A673 (cell line): ENCODE results near the gene WFIKKN1. TPM values are rescaled to one million over a fixed set of nuclear protein-coding genes. Genes with fewer than 3 reads are reported as not detected.

Source experiments
- BruUV-seq: library from RNA; stranded (reverse); fragments of 400-500 nt; replicated peaks from 2 replicates; lab custom pipeline; 2021; lab: Mats Ljungman, UMichigan
- CTCF ChIA-PET: fragments of 300-600 bp; sonication (Branson Sonifier 250); formaldehyde crosslinking; loops from one replicate; lab custom pipeline; 2022; ENCODE audit warnings: antibody characterized with exemption; lab: Charles Lee
- POLR2A ChIA-PET: fragments of 300-600 bp; sonication (Branson Sonifier 250); formaldehyde crosslinking; loops from one replicate; lab custom pipeline; 2022; ENCODE audit warnings: antibody characterized with exemption; ENCODE audit not compliant: low non-redundant PET; lab: Charles Lee
- DNase-seq: peaks from one replicate; pipeline ENCODE4 v3.0.0-alpha.2; 2015; ENCODE audit warnings: low spot score
- H3K27ac ChIP-seq: fragments of 200-600 bp; sonication (generic); 2 replicates; pipeline ENCODE4 v1.5.1; 2016; ENCODE audit warnings: mixed run types, low read depth, mild to moderate bottlenecking, mixed read lengths, antibody characterized with exemption, low read length; ENCODE audit not compliant: poor library complexity, severe bottlenecking
- H3K27me3 ChIP-seq: fragments of 200-600 bp; sonication (generic); replicated peaks from 2 replicates; pipeline ENCODE4 v1.6.1; 2017; ENCODE audit warnings: mixed run types, low read depth, mild to moderate bottlenecking, mixed read lengths, antibody characterized with exemption, low read length; ENCODE audit not compliant: insufficient read depth, poor library complexity
- H3K36me3 ChIP-seq: fragments of 200-600 bp; sonication (generic); 2 replicates; pipeline ENCODE4 v1.6.1; 2016; ENCODE audit warnings: mixed run types, mild to moderate bottlenecking, mixed read lengths, antibody characterized with exemption, low read length; ENCODE audit not compliant: insufficient read depth, poor library complexity, severe bottlenecking
- H3K4me1 ChIP-seq: fragments of 200-600 bp; sonication (generic); 2 replicates; pipeline ENCODE4 v1.6.1; 2017; ENCODE audit warnings: mixed run types, mild to moderate bottlenecking, mixed read lengths, antibody characterized with exemption, low read length; ENCODE audit not compliant: insufficient read depth, poor library complexity, severe bottlenecking
- H3K4me3 ChIP-seq: fragments of 200-600 bp; sonication (generic); 2 replicates; pipeline ENCODE4 v1.5.1; 2016; ENCODE audit warnings: low read depth, mixed run types, mild to moderate bottlenecking, mixed read lengths, low read length; ENCODE audit not compliant: poor library complexity, severe bottlenecking
- H3K9me3 ChIP-seq: fragments of 200-600 bp; sonication (generic); 2 replicates; pipeline ENCODE4 v1.6.1; 2016; ENCODE audit warnings: mixed run types, low read depth, mild to moderate bottlenecking, mixed read lengths, antibody characterized with exemption, low read length; ENCODE audit not compliant: poor library complexity, severe bottlenecking
- EZH2 ChIP-seq: fragments of 200-600 bp; sonication (generic); IDR thresholded peaks from 2 replicates; pipeline ENCODE4 v1.6.1; 2017; ENCODE audit warnings: borderline replicate concordance, low read depth, mild to moderate bottlenecking, mixed read lengths, antibody characterized with exemption, low read length; ENCODE audit not compliant: poor library complexity, severe bottlenecking
- intact Hi-C: fragments of 100-400 bp; cut with micrococcal nuclease; formaldehyde crosslinking; loops from one replicate; pipeline ENCODE4 v1.10.0; 2022; ENCODE audit not compliant: unreplicated experiment
- total RNA-seq: library from RNA; stranded (reverse); gene quantifications from 2 replicates; pipeline ENCODE4 v1.2.3, GENCODE V29; 2021
- TF ChIP-seq, protein P1 (sequence below): fragments of 300-800, 200-600 bp; sonication (generic); conservative IDR thresholded peaks from 2 replicates; pipeline ENCODE4 v1.5.1; 2017; ENCODE audit warnings: low read depth, mild to moderate bottlenecking, antibody characterized with exemption, low read length, moderate library complexity, mixed read lengths

WFIKKN1 gene
- total RNA-seq, 1 experiment from 2014 or later: 1.7 TPM

DNA sequence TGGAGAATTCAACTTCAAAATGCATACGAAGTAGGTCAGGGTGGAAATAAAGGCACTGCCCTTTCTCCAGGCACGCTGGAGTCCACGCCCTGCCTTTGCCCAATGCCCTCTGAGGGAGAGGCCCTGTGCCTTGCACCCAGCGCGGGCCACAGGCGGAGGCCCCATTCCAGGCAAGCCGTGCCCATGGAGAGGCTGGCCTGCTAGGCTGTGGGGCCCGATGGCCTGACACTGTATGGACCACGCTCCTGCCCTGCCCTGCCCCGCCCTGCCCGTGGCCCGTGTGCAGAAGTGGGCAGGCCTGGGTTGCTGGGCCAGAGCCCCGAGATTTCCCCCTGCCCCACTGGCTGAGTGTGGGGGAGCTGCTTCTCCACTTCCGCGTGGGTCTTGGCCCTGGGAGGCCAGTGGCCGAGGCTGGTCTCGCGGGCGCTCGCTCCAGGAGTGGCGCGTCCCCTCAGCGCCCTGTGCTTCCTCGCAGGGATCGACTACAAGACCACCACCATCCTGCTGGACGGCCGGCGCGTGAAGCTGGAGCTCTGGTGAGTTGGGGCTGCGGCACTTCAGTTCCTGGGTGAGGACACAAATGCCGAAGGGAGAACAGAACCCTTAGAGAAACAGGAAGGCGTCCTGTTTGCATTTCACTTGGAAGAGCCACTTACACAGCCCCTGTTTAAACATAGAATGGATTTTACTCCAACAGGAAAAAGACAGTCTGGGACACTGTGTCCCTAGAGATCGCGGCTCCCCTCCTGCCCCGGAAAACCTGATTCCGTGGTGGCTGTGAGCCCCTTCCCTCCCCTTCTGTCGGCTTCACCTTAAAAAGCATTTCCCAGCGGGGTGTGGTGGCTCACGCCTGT lies 13.8 kb upstream of the WFIKKN1 start:
- Histone ChIP-seq H3K27ac (no peak overlapping the region), H3K4me3 (no peak overlapping the region), H3K4me1 (peaks cover 4% of the 10 kb centered on the region), H3K36me3 (no peaks in the 10 kb centered on the region), H3K9me3 (no peaks in the 10 kb centered on the region), H3K27me3 (no peaks in the 10 kb centered on the region)
- ChIA-PET CTCF (no interaction called here), POLR2A (no interaction called here)
- BruUV-seq: no TSS peak
- TF ChIP-seq, protein P1, sequence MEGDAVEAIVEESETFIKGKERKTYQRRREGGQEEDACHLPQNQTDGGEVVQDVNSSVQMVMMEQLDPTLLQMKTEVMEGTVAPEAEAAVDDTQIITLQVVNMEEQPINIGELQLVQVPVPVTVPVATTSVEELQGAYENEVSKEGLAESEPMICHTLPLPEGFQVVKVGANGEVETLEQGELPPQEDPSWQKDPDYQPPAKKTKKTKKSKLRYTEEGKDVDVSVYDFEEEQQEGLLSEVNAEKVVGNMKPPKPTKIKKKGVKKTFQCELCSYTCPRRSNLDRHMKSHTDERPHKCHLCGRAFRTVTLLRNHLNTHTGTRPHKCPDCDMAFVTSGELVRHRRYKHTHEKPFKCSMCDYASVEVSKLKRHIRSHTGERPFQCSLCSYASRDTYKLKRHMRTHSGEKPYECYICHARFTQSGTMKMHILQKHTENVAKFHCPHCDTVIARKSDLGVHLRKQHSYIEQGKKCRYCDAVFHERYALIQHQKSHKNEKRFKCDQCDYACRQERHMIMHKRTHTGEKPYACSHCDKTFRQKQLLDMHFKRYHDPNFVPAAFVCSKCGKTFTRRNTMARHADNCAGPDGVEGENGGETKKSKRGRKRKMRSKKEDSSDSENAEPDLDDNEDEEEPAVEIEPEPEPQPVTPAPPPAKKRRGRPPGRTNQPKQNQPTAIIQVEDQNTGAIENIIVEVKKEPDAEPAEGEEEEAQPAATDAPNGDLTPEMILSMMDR: no peak
- no peak for TF ChIP-seq EZH2
- DNase-seq: no peak
- intact Hi-C loops: no loop called here

DNA sequence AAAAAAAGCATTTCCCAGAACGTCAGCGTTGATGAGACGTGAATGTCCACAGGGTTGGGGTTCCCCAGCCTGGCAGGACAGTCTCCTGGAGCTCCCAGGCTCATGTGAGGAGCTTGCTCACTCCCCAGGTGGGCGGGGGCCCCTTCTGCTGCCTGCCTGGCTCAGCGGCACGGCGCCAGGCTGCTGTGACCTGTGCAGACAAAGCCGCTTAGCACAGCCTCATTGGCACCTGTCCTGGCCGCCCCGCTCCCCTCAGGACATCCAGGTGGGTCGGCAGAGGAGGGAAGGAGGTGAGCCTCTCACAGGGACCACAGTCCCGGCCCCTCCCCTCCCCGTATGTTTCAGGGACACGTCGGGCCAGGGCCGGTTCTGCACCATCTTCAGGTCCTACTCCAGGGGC lies 12.9 kb upstream of the WFIKKN1 start:
- Histone ChIP-seq H3K9me3 (no peaks in the 10 kb centered on the region), H3K27me3 (no peaks in the 10 kb centered on the region), H3K4me3 (no peak overlapping the region), H3K27ac (no peak overlapping the region), H3K4me1 (peaks cover 5% of the 10 kb centered on the region), H3K36me3 (no peaks in the 10 kb centered on the region)
- DNase-seq: no peak
- intact Hi-C loops: no loop called here
- CTCF ChIA-PET: no interaction called here
- no peak for TF ChIP-seq EZH2
- TF ChIP-seq, protein P1: no peak
- BruUV-seq: no TSS peak
- POLR2A ChIA-PET: no interaction called here

DNA sequence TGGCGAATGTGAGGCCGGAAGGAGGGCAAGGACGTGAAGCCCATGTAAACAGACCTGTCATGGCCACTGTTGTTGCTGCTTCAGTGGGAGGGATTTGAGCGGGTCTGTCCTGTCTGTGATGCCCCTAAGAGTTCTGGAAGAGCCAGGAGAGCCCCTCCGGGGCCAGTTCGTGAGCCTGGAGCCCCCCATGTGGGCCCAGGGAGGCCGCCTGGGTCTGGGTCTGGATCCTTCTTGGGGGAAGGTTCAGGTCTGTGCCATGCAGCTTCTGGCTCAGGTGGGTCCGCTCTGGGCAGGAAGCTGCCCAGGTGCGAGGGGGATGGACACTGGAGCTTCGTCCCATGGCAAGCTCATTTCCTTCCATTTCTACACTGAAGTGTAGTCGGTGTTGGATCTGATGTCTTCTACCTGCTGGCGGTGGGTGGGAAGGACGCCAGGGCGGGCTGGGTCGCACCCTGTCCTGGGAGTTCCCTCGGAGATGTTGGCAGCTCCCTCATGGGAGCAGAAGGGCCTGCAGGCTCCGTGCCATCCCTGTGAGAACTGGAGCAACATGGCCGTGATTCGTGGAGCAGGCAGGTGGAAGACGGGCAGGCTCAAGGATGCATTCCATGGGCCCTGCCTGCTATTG lies 11.2 kb upstream of the WFIKKN1 start:
- H3K4me1 ChIP-seq: peaks cover 5% of the 10 kb centered on the region
- POLR2A ChIA-PET: no interaction called here
- CTCF ChIA-PET: interaction anchor here (0.7 kb wide), 1 partner anchor 91 kb away, joined by 3 read pairs; no protein-coding TSS in a partner anchor
- intact Hi-C loops: no loop called here
- no peaks in the 10 kb centered on the region for H3K36me3 ChIP-seq
- BruUV-seq: no TSS peak
- H3K27ac ChIP-seq: no peak overlapping the region
- no peak for DNase-seq
- H3K9me3 ChIP-seq: no peaks in the 10 kb centered on the region
- H3K4me3 ChIP-seq: no peak overlapping the region
- no peaks in the 10 kb centered on the region for H3K27me3 ChIP-seq
- TF ChIP-seq EZH2: no peak
- TF ChIP-seq, protein P1: no peak
